ENCODE results near the gene QRFP. TPM values are rescaled to one million over a fixed set of nuclear protein-coding genes. Genes with fewer than 3 reads are reported as not detected.

QRFP gene
- total RNA-seq, 1 experiment from 2014 or later: not detected

- no peak overlapping the region for H2AK5ac ChIP-seq (ENCODE audit: insufficient read length, low read length)
- TF ChIP-seq CTCF (conservative IDR thresholded peaks at IDR 0.05): no peak
- no peak overlapping the region for H3K27ac ChIP-seq (ENCODE audit: insufficient read length, low read depth, low read length)
- H2BK12ac ChIP-seq (ENCODE audit: insufficient read length, low read depth, low read length): no peak overlapping the region
- H3K79me2 ChIP-seq (ENCODE audit: insufficient read depth, low read length): no peaks in the 10 kb centered on the region
- H3K23ac ChIP-seq (ENCODE audit: insufficient read length, low read depth, low read length): no peak overlapping the region
- no peak overlapping the region for H3T11ph ChIP-seq (ENCODE audit: low read length)
- H2BK120ac ChIP-seq (ENCODE audit: low read depth, low read length, poor library complexity, severe bottlenecking): no peak overlapping the region
- peak overlapping the region; percentile 27; the same call in 1 of the 2 replicates for H3K14ac ChIP-seq (ENCODE audit: insufficient read depth, low read length)
- H2BK5ac ChIP-seq (ENCODE audit: insufficient read length, low read length): no peak overlapping the region
- H3K56ac ChIP-seq (ENCODE audit: insufficient read length, low read depth, low read length): no peak overlapping the region
- H3K4me1 ChIP-seq (ENCODE audit: insufficient read depth, low read length): no peaks in the 10 kb centered on the region
- no peak overlapping the region for H4K91ac ChIP-seq (ENCODE audit: insufficient read length, low read depth, low read length)
- H3K18ac ChIP-seq (ENCODE audit: insufficient read length, low read depth, low read length): no peak overlapping the region
- no peak overlapping the region for H3K4me2 ChIP-seq (ENCODE audit: insufficient read depth, insufficient read length, low read length)
- H3K27me3 Mint-ChIP-seq (ENCODE audit: low read depth): no peaks in the 10 kb centered on the region; the same call in 1 of the 2 replicates
- DNase-seq: no peak
- H3K27me3 ChIP-seq (ENCODE audit: insufficient read depth, low read length): no peaks in the 10 kb centered on the region
- no peaks in the 10 kb centered on the region for H3K9me3 Mint-ChIP-seq
- no peak overlapping the region for H2BK15ac ChIP-seq (ENCODE audit: low read depth, low read length)
- H3K27ac Mint-ChIP-seq: no peak overlapping the region
- H3K23me2 ChIP-seq (ENCODE audit: insufficient read length, low read depth, low read length, poor library complexity, severe bottlenecking): no peaks in the 10 kb centered on the region
- H2AFZ ChIP-seq (ENCODE audit: low read length): no peak overlapping the region
- H4K20me1 ChIP-seq (ENCODE audit: control insufficient read depth, insufficient read depth, insufficient read length): no peaks in the 10 kb centered on the region
- no peak overlapping the region for H3K4ac ChIP-seq (ENCODE audit: low read depth, low read length)
- H4K8ac ChIP-seq (replicated peaks; ENCODE audit: insufficient read length, low read depth, low read length): no peak overlapping the region
- peaks cover 8 to 34% of the 10 kb centered on the region in 2 experiments for H3K4me1 Mint-ChIP-seq
- H2BK20ac ChIP-seq (ENCODE audit: low read depth, low read length, poor library complexity, severe bottlenecking): no peak overlapping the region
- no peak overlapping the region for H3K9ac ChIP-seq (ENCODE audit: extremely low read depth, insufficient read length, low read length)
- no peaks in the 10 kb centered on the region for H3K36me3 Mint-ChIP-seq (ENCODE audit: insufficient read depth in 1 of 3, low read depth in 3 of 3)
- H3K79me1 ChIP-seq (ENCODE audit: insufficient read depth, low read depth, low read length, poor library complexity, severe bottlenecking): no peaks in the 10 kb centered on the region
- H3K4me3 Mint-ChIP-seq: no peak overlapping the region
- H4K5ac ChIP-seq (ENCODE audit: insufficient read length, low read depth, low read length): no peak overlapping the region
- H3K9me3 ChIP-seq (ENCODE audit: control insufficient read depth, low read depth, low read length): no peaks in the 10 kb centered on the region
- no CpG with 5 or more reads among the region's 42 CpGs for WGBS (ENCODE audit: extremely low coverage, insufficient read length, low lambda C conversion rate)
Observed at GRCh38 chr9:130923611-130924447, 27.2 kb upstream of the QRFP start.
